Peyer's patch (tissue), 4 donors: ENCODE results near the gene HCAR2.

Experiments
- CTCF ChIP-seq, 6 experiments: fragments of 450-650 bp in 4 of 6; fragments of 200-600 bp in 2 of 6; sonication (generic) in 1 of 6; IDR thresholded peaks; one replicate each; pipeline ENCODE4 v1.5.1; 2017 to 2019; ENCODE audit warnings: antibody characterized with exemption in 6 of 6, mild to moderate bottlenecking in 3 of 6, moderate library complexity in 1 of 6
- POLR2A ChIP-seq, 2 donors: fragments of 450-650 bp; IDR thresholded peaks; one replicate each; pipeline ENCODE4 v1.5.1; 2017; ENCODE audit warnings: antibody characterized with exemption in 2 of 2, mild to moderate bottlenecking in 2 of 2, moderate library complexity in 2 of 2

GRCh38 chr12:122688291-122688690, 14.9 kb downstream of the HCAR2 start:
- TF ChIP-seq CTCF (IDR thresholded peaks at IDR 0.05) (no peak), POLR2A (IDR thresholded peaks at IDR 0.05) (no peak)
